ENCODE results near the gene WWOX.

GRCh38 chr16:78438632-78439031 lies 339.2 kb downstream of the WWOX start:
- TF ChIP-seq, protein P1, sequence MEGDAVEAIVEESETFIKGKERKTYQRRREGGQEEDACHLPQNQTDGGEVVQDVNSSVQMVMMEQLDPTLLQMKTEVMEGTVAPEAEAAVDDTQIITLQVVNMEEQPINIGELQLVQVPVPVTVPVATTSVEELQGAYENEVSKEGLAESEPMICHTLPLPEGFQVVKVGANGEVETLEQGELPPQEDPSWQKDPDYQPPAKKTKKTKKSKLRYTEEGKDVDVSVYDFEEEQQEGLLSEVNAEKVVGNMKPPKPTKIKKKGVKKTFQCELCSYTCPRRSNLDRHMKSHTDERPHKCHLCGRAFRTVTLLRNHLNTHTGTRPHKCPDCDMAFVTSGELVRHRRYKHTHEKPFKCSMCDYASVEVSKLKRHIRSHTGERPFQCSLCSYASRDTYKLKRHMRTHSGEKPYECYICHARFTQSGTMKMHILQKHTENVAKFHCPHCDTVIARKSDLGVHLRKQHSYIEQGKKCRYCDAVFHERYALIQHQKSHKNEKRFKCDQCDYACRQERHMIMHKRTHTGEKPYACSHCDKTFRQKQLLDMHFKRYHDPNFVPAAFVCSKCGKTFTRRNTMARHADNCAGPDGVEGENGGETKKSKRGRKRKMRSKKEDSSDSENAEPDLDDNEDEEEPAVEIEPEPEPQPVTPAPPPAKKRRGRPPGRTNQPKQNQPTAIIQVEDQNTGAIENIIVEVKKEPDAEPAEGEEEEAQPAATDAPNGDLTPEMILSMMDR (optimal IDR thresholded peaks at IDR 0.05 in 1 of 3, IDR thresholded peaks at IDR 0.05 in 1 of 3, conservative IDR thresholded peaks at IDR 0.05 in 1 of 3; ENCODE audit: extremely low read depth in 1 of 3, insufficient read depth in 2 of 3, low read length in 3 of 3) = no peak
- no peak for TF ChIP-seq EZH2 (IDR thresholded peaks at IDR 0.05; ENCODE audit: low read length)

All from keratinocyte (primary cell).